ENCODE data around the gene PPP1R13L. TPM values are rescaled to one million over a fixed set of nuclear protein-coding genes. Genes with fewer than 3 reads are reported as not detected.

PPP1R13L gene
- total RNA-seq, 1 donor: 2.8 TPM

DNA sequence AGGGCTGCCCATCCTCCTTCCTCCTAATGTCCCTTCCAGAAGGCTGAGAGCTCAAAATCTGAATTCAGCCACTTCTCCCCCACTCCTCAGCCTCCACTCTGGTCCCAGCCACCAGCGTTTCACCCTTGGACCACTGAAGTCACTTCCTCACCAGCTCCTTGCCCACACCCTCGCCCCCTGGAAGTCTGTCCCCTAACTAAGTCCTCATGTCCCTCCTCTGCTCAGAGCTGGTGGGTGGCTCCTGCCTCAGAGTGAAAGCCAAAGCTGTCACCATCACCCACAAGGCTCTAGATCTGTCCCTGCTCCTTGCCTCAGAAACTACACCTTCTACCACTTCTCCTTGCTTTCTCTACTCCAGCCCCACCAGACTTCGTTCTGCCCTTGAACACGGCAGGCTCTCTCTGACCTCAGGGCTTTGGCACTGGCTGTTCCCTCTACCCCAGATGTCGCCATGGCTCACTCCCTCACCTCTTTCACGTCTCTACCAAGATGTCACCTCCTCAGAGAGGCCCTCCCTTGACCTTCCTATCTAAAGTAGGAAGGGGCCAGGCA lies 17.2 kb upstream of the PPP1R13L start:
- TF ChIP-seq, protein P1, sequence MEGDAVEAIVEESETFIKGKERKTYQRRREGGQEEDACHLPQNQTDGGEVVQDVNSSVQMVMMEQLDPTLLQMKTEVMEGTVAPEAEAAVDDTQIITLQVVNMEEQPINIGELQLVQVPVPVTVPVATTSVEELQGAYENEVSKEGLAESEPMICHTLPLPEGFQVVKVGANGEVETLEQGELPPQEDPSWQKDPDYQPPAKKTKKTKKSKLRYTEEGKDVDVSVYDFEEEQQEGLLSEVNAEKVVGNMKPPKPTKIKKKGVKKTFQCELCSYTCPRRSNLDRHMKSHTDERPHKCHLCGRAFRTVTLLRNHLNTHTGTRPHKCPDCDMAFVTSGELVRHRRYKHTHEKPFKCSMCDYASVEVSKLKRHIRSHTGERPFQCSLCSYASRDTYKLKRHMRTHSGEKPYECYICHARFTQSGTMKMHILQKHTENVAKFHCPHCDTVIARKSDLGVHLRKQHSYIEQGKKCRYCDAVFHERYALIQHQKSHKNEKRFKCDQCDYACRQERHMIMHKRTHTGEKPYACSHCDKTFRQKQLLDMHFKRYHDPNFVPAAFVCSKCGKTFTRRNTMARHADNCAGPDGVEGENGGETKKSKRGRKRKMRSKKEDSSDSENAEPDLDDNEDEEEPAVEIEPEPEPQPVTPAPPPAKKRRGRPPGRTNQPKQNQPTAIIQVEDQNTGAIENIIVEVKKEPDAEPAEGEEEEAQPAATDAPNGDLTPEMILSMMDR (IDR thresholded peaks at IDR 0.05; ENCODE audit: insufficient read depth, low read length): no peak
- no peak for DNase-seq (ENCODE audit: low read depth)
- H3K4me3 ChIP-seq (ENCODE audit: low read depth, low read length): no peak overlapping the region

DNA sequence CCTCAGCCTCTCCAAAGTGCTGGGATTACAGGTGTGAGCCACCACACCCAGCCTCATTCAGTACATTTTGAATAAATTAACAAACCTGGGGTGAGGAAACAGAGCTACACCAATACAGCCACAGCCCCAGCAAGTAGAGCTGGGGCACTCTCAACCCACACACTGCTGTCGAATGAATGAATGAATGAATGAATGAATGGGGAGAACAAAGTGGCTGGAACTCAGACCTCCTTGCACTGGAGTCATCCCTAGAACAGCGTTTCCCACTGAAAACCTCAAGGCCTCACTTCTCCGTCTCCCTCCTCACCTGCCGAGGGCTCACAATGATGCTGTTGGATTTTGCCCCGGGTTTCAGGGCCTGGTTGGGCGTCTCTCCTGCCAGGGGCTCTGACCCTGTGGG lies 16.0 kb upstream of the PPP1R13L start:
- DNase-seq (ENCODE audit: low read depth): no peak
- no peak overlapping the region for H3K4me3 ChIP-seq (ENCODE audit: low read depth, low read length)
- TF ChIP-seq, protein P1 (IDR thresholded peaks at IDR 0.05; ENCODE audit: insufficient read depth, low read length): no peak

DNA sequence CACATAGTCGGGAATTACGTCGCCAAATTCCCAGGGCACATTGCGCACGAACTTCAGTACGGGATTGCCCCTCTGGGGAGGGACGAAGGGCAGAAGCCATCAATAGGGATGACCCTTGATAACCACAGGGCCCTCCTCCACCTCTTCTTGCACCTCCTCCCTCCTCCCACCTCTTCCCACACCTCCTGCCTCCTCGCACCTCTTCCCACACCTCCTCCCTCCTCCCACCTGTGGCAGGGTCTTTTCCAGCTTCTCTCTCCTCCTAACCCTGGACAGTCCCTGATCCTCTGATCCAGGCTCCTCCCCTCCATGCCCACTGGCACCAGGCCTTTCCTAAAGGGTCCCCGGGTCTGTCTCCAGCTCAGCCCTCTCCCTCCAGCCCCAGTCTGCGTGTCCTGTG lies 15.5 kb upstream of the PPP1R13L start:
- TF ChIP-seq, protein P1 (IDR thresholded peaks at IDR 0.05; ENCODE audit: insufficient read depth, low read length): no peak
- H3K4me3 ChIP-seq (ENCODE audit: low read depth, low read length): no peak overlapping the region
- no peak for DNase-seq (ENCODE audit: low read depth)

DNA sequence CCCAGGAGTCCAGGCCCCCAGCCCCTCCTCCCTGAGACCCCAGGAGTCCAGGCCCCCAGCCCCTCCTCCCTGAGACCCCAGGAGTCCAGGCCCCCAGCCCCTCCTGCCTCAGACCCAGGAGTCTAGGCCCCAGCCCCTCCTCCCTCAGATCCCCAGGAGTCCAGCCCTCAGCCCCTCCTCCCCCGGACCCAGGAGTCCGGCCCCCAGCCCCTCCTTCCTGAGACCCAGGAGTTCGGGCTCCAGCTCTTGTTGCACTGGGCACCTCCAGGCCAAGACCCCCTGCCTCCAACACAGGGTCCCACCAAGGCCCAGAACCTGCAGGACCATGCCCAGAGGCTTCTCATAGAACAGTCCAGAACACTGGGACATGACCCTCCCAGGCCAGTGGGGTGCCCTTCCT lies 15.0 kb upstream of the PPP1R13L start:
- no peak overlapping the region for H3K4me3 ChIP-seq (ENCODE audit: low read depth, low read length)
- DNase-seq (ENCODE audit: low read depth): no peak
- TF ChIP-seq, protein P1 (IDR thresholded peaks at IDR 0.05; ENCODE audit: insufficient read depth, low read length): no peak

DNA sequence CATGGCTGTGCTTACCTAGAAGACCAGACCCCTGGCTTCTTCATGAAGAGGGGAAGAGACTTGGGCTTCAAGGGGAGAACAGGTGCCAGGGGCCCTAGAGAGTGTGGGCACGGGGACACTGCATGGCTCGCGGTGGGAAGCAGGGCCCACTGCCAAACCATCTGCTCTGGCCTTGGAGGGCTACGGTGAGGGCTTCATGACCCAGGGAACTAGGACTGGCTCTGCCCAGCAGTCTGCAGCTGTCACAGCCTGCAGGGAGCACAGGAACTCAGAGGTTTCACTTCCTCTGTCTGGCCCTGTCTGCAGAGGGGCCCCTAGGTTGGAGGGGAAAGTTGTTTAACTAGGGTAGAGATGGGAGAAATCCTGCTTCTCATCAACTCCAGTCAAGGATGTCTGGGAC lies 14.5 kb upstream of the PPP1R13L start:
- H3K4me3 ChIP-seq (ENCODE audit: low read depth, low read length): no peak overlapping the region
- TF ChIP-seq, protein P1 (IDR thresholded peaks at IDR 0.05; ENCODE audit: insufficient read depth, low read length): no peak
- DNase-seq (ENCODE audit: low read depth): no peak

DNA sequence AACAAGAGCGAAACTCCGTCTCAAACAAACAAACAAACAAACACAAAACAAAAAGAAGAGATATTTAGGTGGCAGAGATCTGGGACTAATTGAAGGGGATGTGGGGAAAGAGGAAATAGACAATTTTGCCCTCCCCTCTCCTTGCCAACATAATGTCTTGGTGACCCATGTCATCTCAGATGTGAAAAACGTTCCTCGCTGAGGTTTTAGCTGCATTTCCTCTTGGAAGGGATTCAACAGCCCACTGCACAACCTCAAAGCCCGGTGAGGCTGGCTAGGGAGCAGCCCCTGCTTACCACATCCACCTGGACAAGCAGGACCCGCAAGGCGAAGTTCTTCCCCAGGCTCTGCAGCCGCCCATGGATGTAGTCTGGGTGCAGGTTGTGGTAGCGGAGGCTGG lies 13.9 kb upstream of the PPP1R13L start:
- TF ChIP-seq, protein P1 (IDR thresholded peaks at IDR 0.05; ENCODE audit: insufficient read depth, low read length): no peak
- no peak overlapping the region for H3K4me3 ChIP-seq (ENCODE audit: low read depth, low read length)
- DNase-seq (ENCODE audit: low read depth): no peak

DNA sequence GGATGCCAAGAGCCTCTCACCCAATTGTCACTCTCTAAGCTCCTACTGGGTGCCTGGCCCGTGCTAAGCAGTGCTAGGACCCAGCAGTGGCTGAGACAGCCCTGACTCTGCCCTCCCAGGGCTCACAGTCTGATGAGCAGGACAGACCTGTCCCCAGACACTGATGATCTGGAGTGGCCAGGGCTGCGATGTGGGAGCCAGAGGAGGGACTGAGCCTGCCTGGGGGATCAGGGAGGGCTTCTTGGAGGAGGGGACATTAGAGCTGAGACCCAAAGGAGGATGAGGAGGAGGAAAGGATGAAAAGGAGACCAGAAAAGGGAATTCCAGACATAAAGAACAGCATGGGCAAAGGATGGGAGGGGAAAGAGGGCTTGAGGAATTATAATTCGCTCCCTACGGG lies 12.3 kb upstream of the PPP1R13L start:
- H3K4me3 ChIP-seq (ENCODE audit: low read depth, low read length): no peak overlapping the region
- no peak for DNase-seq (ENCODE audit: low read depth)
- TF ChIP-seq, protein P1 (IDR thresholded peaks at IDR 0.05; ENCODE audit: insufficient read depth, low read length): no peak
